GM18909 (cell line): ENCODE results near the gene ABLIM1.

Experiments used
- ATAC-seq: cut with Tn5 transposase; IDR thresholded peaks from one replicate; pipeline ENCODE4 v1.9.1; 2021; ENCODE audit warnings: mild to moderate bottlenecking; ENCODE audit not compliant: unreplicated experiment, poor library complexity

ABLIM1 gene

GRCh38 chr10:114681542-114681941 lies 23.5 kb upstream of the ABLIM1 start:
- ATAC-seq: no peak

GRCh38 chr10:114680543-114681117 lies 22.6 kb upstream of the ABLIM1 start:
- no peak for ATAC-seq

- ATAC-seq: no peak
Measured at GRCh38 chr10:114679552-114679951, 21.5 kb upstream of the ABLIM1 start.

- no peak for ATAC-seq
Measured at GRCh38 chr10:114678820-114679219, 20.7 kb upstream of the ABLIM1 start.

GRCh38 chr10:114678336-114678735 lies 20.3 kb upstream of the ABLIM1 start:
- ATAC-seq: no peak

GRCh38 chr10:114674346-114674745 lies 16.3 kb upstream of the ABLIM1 start:
- ATAC-seq: no peak

- ATAC-seq: no peak
Measured at GRCh38 chr10:114669648-114670047, 11.6 kb upstream of the ABLIM1 start.

GRCh38 chr10:114668375-114669080 lies 10.5 kb upstream of the ABLIM1 start:
- ATAC-seq: no peak

- no peak for ATAC-seq
Measured at GRCh38 chr10:114665873-114666272, 7.8 kb upstream of the ABLIM1 start.

- no peak for ATAC-seq
Measured at GRCh38 chr10:114665406-114665805, 7.3 kb upstream of the ABLIM1 start.

- no peak for ATAC-seq
Measured at GRCh38 chr10:114664127-114664526, 6.1 kb upstream of the ABLIM1 start.

GRCh38 chr10:114663626-114664025 lies 5.6 kb upstream of the ABLIM1 start:
- ATAC-seq: no peak

GRCh38 chr10:114662646-114663217 lies 4.7 kb upstream of the ABLIM1 start:
- no peak for ATAC-seq

GRCh38 chr10:114661212-114661880 lies 3.3 kb upstream of the ABLIM1 start:
- no peak for ATAC-seq

GRCh38 chr10:114655671-114656070 lies 2.4 kb downstream of the ABLIM1 start:
- ATAC-seq: no peak

GRCh38 chr10:114654822-114655575 lies 3.1 kb downstream of the ABLIM1 start:
- ATAC-seq: no peak

GRCh38 chr10:114653926-114654325 lies 4.1 kb downstream of the ABLIM1 start:
- ATAC-seq: no peak

- ATAC-seq: no peak
Measured at GRCh38 chr10:114652402-114653368, 5.4 kb downstream of the ABLIM1 start.

- ATAC-seq: no peak
Measured at GRCh38 chr10:114650831-114651230, 7.2 kb downstream of the ABLIM1 start.
